OCI-LY7 (cell line): ENCODE measurements around the gene EIF3L. TPM values are rescaled to one million over a fixed set of nuclear protein-coding genes. Genes with fewer than 3 reads are reported as not detected.

Experiments used
- BruUV-seq: library from RNA; stranded (reverse); fragments of 400-500 nt; replicated peaks from 2 replicates; lab custom pipeline; 2021; lab: Mats Ljungman, UMichigan
- CTCF ChIA-PET: fragments of 300-600 bp; sonication (Branson Sonifier 250); formaldehyde crosslinking; loops from one replicate; lab custom pipeline; 2022; ENCODE audit warnings: antibody characterized with exemption; ENCODE audit not compliant: unreplicated experiment; lab: Charles Lee
- POLR2A ChIA-PET: fragments of 300-600 bp; sonication (Branson Sonifier 250); formaldehyde crosslinking; loops from one replicate; lab custom pipeline; 2022; ENCODE audit warnings: antibody characterized with exemption; lab: Charles Lee
- DNase-seq: peaks from one replicate; pipeline ENCODE4 v3.0.0-alpha.2; 2015; ENCODE audit warnings: low spot score
- H2AFZ ChIP-seq: fragments of 200-600 bp; sonication (generic), shearing (Covaris generic); 2 replicates; pipeline ENCODE4 v1.6.1; 2014; ENCODE audit warnings: mild to moderate bottlenecking, antibody characterized with exemption, low read length, moderate library complexity
- H3K27ac ChIP-seq: fragments of 200-600 bp; sonication (generic); 2 replicates; pipeline ENCODE4 v1.5.1; 2014; ENCODE audit warnings: mixed run types, low read depth, mild to moderate bottlenecking, moderate library complexity, low read length, inconsistent platforms; ENCODE audit not compliant: poor library complexity, severe bottlenecking
- H3K36me3 ChIP-seq: fragments of 200-600 bp; sonication (generic); 2 replicates; pipeline ENCODE4 v1.6.1; 2014; ENCODE audit warnings: mild to moderate bottlenecking, antibody characterized with exemption, low read length, moderate library complexity, mixed read lengths; ENCODE audit not compliant: insufficient read depth
- H3K4me1 ChIP-seq: fragments of 200-600 bp; sonication (generic); 2 replicates; pipeline ENCODE4 v1.5.1; 2014; ENCODE audit warnings: mild to moderate bottlenecking, low read length; ENCODE audit not compliant: insufficient read depth, poor library complexity, severe bottlenecking
- H3K4me2 ChIP-seq: fragments of 200-600 bp; sonication (generic); 2 replicates; pipeline ENCODE4 v1.6.1; 2014; ENCODE audit warnings: mild to moderate bottlenecking, low read length
- H3K4me3 ChIP-seq: fragments of 200-600 bp; sonication (generic); 2 replicates; pipeline ENCODE4 v1.5.1; 2014; ENCODE audit warnings: mild to moderate bottlenecking, low read depth, low read length; ENCODE audit not compliant: poor library complexity, severe bottlenecking
- H3K79me2 ChIP-seq: fragments of 200-600 bp; sonication (generic); 2 replicates; pipeline ENCODE4 v1.6.1; 2016; ENCODE audit warnings: low read depth, mild to moderate bottlenecking, low read length, moderate library complexity, mixed read lengths; ENCODE audit not compliant: insufficient read depth
- H3K9me2 ChIP-seq: fragments of 200-600 bp; sonication (generic); 2 replicates; pipeline ENCODE4 v1.6.1; 2016; ENCODE audit warnings: mild to moderate bottlenecking, low read length, mixed read lengths; ENCODE audit not compliant: insufficient read depth
- H3K9me3 ChIP-seq: fragments of 200-600 bp; sonication (generic); 2 replicates; pipeline ENCODE4 v1.6.1; 2014; ENCODE audit warnings: mild to moderate bottlenecking, mixed run types, low read length, mixed read lengths
- H4K20me1 ChIP-seq: fragments of 200-600 bp; sonication (generic); 2 replicates; pipeline ENCODE4 v1.6.1; 2014; ENCODE audit warnings: mild to moderate bottlenecking, antibody characterized with exemption, low read length, moderate library complexity, mixed read lengths; ENCODE audit not compliant: insufficient read depth
- EZH2phosphoT487 ChIP-seq: fragments of 200-600 bp; sonication (generic); IDR thresholded peaks from 2 replicates; pipeline ENCODE4 v1.6.1; 2018; ENCODE audit warnings: low read depth, borderline replicate concordance, mild to moderate bottlenecking, mixed run types, antibody characterized with exemption, low read length, moderate library complexity, mixed read lengths
- intact Hi-C: fragments of 100-400 bp; cut with micrococcal nuclease; formaldehyde crosslinking; loops from one replicate; pipeline ENCODE4 v1.10.0; 2022; ENCODE audit not compliant: unreplicated experiment
- total RNA-seq, 2 experiments: library from RNA; depleted of rRNA in 1 of 2; stranded (reverse); fragments of >200 nt in 1 of 2; shearing (Covaris generic) in 1 of 2; gene quantifications; 2 replicates each; pipeline ENCODE4 v1.2.3, GENCODE V29; 2014 to 2022
- TF ChIP-seq, protein P1 (sequence below): fragments of 200-600 bp; sonication (generic); conservative IDR thresholded peaks from 2 replicates; pipeline ENCODE4 v1.5.1; 2014; ENCODE audit warnings: mild to moderate bottlenecking, antibody characterized with exemption, low read length, moderate library complexity, mixed read lengths

The EIF3L gene
- total RNA-seq, 2 experiments from 2014 or later: 503 to 596 TPM

DNA sequence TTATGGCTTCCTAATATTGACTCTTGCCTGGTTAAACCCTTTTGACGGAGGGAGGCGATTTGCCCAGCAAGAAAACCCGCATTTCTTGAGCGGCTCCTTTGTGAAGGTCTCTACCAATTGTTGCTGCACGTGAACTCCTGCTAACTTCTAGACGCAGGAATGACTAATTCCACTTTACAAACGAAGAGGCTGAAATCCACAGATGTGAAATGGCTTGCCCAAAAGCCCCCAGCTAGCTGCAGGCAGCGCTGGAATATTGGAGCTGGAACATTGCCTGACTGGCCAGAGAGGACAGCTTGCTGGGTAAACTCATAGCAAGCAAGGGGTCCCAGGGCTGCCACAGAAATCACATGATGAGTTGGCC, 40.9 kb upstream of the EIF3L start:
- CTCF ChIA-PET: no interaction called here
- intact Hi-C loops: loop anchor here (5.0 kb wide), 1 partner anchor 61 kb away; no protein-coding TSS in a partner anchor
- DNase-seq: no peak
- Histone ChIP-seq H3K4me1 (peaks cover 14% of the 10 kb centered on the region), H3K4me2 (peak overlapping the region; percentile 74), H3K36me3 (no peaks in the 10 kb centered on the region), H3K79me2 (no peaks in the 10 kb centered on the region), H2AFZ (peak overlapping the region; percentile 81), H3K9me3 (no peaks in the 10 kb centered on the region), H3K27ac (no peak overlapping the region), H4K20me1 (no peaks in the 10 kb centered on the region), H3K4me3 (peak overlapping the region; percentile 72), H3K9me2 (no peaks in the 10 kb centered on the region)
- TF ChIP-seq EZH2phosphoT487: no peak
- TF ChIP-seq, protein P1, sequence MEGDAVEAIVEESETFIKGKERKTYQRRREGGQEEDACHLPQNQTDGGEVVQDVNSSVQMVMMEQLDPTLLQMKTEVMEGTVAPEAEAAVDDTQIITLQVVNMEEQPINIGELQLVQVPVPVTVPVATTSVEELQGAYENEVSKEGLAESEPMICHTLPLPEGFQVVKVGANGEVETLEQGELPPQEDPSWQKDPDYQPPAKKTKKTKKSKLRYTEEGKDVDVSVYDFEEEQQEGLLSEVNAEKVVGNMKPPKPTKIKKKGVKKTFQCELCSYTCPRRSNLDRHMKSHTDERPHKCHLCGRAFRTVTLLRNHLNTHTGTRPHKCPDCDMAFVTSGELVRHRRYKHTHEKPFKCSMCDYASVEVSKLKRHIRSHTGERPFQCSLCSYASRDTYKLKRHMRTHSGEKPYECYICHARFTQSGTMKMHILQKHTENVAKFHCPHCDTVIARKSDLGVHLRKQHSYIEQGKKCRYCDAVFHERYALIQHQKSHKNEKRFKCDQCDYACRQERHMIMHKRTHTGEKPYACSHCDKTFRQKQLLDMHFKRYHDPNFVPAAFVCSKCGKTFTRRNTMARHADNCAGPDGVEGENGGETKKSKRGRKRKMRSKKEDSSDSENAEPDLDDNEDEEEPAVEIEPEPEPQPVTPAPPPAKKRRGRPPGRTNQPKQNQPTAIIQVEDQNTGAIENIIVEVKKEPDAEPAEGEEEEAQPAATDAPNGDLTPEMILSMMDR: no peak
- TSS peak; percentile 85 for BruUV-seq
- POLR2A ChIA-PET: interaction anchor here (0.6 to 1.2 kb wide), 6 partner anchors 15 to 475 kb away, joined by 3 to 7 read pairs (median 4); no protein-coding TSS in a partner anchor

GRCh38 chr22:37809672-37810333, 39.4 kb upstream of the EIF3L start:
- H3K4me1 ChIP-seq: peaks cover 14% of the 10 kb centered on the region
- no peak for DNase-seq
- ChIA-PET CTCF (no interaction called here), POLR2A (interaction anchor here (0.7 kb wide), 1 partner anchor 38 kb away, joined by 3 read pairs; no protein-coding TSS in a partner anchor)
- no peaks in the 10 kb centered on the region for H3K79me2 ChIP-seq
- no peaks in the 10 kb centered on the region for H4K20me1 ChIP-seq
- H3K9me3 ChIP-seq: no peaks in the 10 kb centered on the region
- intact Hi-C loops: loop anchor here (5.0 kb wide), 1 partner anchor 63 kb away; no protein-coding TSS in a partner anchor
- peaks cover 2% of the 10 kb centered on the region; the same call in 1 of the 2 replicates for H3K36me3 ChIP-seq
- H3K27ac ChIP-seq: no peak overlapping the region
- TF ChIP-seq, protein P1: no peak
- no peak for TF ChIP-seq EZH2phosphoT487
- H3K4me2 ChIP-seq: no peak overlapping the region
- H2AFZ ChIP-seq: no peak overlapping the region
- BruUV-seq: no TSS peak
- no peaks in the 10 kb centered on the region for H3K9me2 ChIP-seq
- H3K4me3 ChIP-seq: no peak overlapping the region

DNA sequence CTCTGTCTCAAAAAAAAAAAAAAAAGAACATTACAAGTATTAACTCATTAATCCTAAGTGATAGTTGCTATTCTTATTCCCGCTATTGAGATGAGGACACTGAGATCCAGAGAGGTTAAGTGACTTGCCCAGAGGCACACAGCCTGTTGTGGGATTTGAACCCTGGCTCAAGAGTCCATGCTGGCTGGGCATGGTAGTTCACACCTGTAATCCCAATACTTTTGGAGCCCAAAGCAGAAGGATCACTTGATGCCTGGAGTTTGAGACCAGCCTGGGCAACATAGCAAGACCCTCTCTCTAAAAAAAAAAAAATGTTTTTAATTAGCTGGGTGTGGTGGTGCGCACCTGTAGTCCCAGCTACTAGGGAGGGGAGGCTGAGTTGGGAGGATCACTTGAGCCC, 37.4 kb upstream of the EIF3L start:
- BruUV-seq: no TSS peak
- ChIA-PET CTCF (no interaction called here), POLR2A (no interaction called here)
- intact Hi-C loops: no loop called here
- no peak for TF ChIP-seq EZH2phosphoT487
- TF ChIP-seq, protein P1: no peak
- Histone ChIP-seq H4K20me1 (no peaks in the 10 kb centered on the region), H3K79me2 (no peaks in the 10 kb centered on the region), H3K9me3 (no peaks in the 10 kb centered on the region), H3K4me2 (no peak overlapping the region), H3K36me3 (peaks cover 2% of the 10 kb centered on the region; the same call in 1 of the 2 replicates), H3K27ac (no peak overlapping the region), H2AFZ (no peak overlapping the region), H3K4me1 (peaks cover 11% of the 10 kb centered on the region), H3K4me3 (no peak overlapping the region), H3K9me2 (no peaks in the 10 kb centered on the region)
- no peak for DNase-seq
